Measurements from ENCODE around the gene FFAR3.

- TF ChIP-seq CTCF (IDR thresholded peaks at IDR 0.05) (no peak), POLR2A (IDR thresholded peaks at IDR 0.05) (no peak), EP300 (IDR thresholded peaks at IDR 0.05) (no peak), POLR2AphosphoS5 (IDR thresholded peaks at IDR 0.05) (no peak)
Observed at GRCh38 chr19:35349614-35350521, 8.4 kb upstream of the FFAR3 start.
